Suprapubic skin (tissue), 4 donors: ENCODE measurements around the gene LRBA. TPM values are rescaled to one million over a fixed set of nuclear protein-coding genes. Genes with fewer than 3 reads are reported as not detected.

ENCODE experiments used
- DNase-seq, 2 donors: peaks; one replicate each; pipeline ENCODE4 v3.0.0-alpha.2; 2019; ENCODE audit warnings: low spot score in 2 of 2
- H3K27ac ChIP-seq: fragments of 200-600 bp; sonication (generic); one replicate; pipeline ENCODE4 v1.5.1; 2019
- H3K27me3 ChIP-seq: fragments of 200-600 bp; sonication (generic); one replicate; pipeline ENCODE4 v1.5.1; 2019
- H3K36me3 ChIP-seq: fragments of 200-600 bp; sonication (generic); one replicate; pipeline ENCODE4 v1.5.1; 2019
- H3K4me1 ChIP-seq: fragments of 200-600 bp; sonication (generic); one replicate; pipeline ENCODE4 v1.5.1; 2019
- H3K4me3 ChIP-seq: fragments of 200-600 bp; sonication (generic); one replicate; pipeline ENCODE4 v1.5.1; 2019; ENCODE audit warnings: mild to moderate bottlenecking
- H3K9me3 ChIP-seq: fragments of 200-600 bp; sonication (generic); one replicate; pipeline ENCODE4 v1.5.1; 2019
- EP300 ChIP-seq: sonication (generic); formaldehyde crosslinking; IDR thresholded peaks from one replicate; pipeline ENCODE4 v1.6.1; 2017; ENCODE audit warnings: antibody characterized with exemption
- POLR2A ChIP-seq, 2 donors: fragments of 450-650 bp; IDR thresholded peaks; one replicate each; pipeline ENCODE4 v1.6.1; 2017; ENCODE audit warnings: antibody characterized with exemption in 2 of 2, mild to moderate bottlenecking in 2 of 2, moderate library complexity in 2 of 2
- POLR2AphosphoS5 ChIP-seq, 3 donors: sonication (generic); formaldehyde crosslinking; IDR thresholded peaks; one replicate each; pipeline ENCODE4 v1.6.1; 2017; ENCODE audit warnings: antibody characterized with exemption in 3 of 3
- WGBS: methylation state at CpG from one replicate; pipeline ENCODE4 v1.1.5; 2018; 5-methylcytosine and 5-hydroxymethylcytosine counted together
- total RNA-seq, 4 donors: library from RNA; depleted of rRNA; stranded (reverse); fragments of >200 nt; gene quantifications; one replicate each; pipeline ENCODE4 v1.1.0, GENCODE V29; 2016
- TF ChIP-seq, protein P1 (sequence below), 2 donors: fragments of 200-600 bp in 1 of 2; fragments of 450-650 bp in 1 of 2; sonication (generic) in 1 of 2; IDR thresholded peaks; one replicate each; pipeline ENCODE4 v1.5.1; 2016 to 2019; ENCODE audit warnings: antibody characterized with exemption in 2 of 2, mild to moderate bottlenecking in 1 of 2, moderate library complexity in 1 of 2

LRBA gene
- total RNA-seq, 4 donors from 2014 or later, result 64.6 to 128 (median 81.0) TPM

DNA sequence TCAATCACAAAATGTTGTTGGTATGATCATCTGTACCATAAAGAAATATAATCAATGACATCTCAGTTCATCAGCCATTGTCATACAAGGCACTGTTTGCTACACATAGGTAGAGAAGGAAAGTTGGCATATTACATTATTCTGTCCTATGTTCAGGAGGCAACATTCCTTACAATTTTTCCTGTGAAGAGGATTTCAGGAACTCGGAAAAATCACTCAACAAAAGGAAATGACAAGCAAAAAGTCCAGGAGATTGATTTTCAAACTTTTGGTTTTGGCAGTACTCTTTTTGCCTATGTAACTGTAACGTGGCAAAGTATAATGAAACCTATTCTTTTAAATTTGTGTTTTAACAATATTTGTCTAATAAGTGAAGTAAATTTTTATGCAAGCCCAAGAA lies 301.8 kb downstream of the LRBA start:
- H3K4me1 ChIP-seq, result no peaks in the 10 kb centered on the region
- H3K4me3 ChIP-seq, result no peak overlapping the region
- no peak for DNase-seq
- TF ChIP-seq POLR2AphosphoS5 (IDR thresholded peaks at IDR 0.05) (no peak), POLR2A (IDR thresholded peaks at IDR 0.05) (no peak), EP300 (no peak)
- TF ChIP-seq, protein P1, sequence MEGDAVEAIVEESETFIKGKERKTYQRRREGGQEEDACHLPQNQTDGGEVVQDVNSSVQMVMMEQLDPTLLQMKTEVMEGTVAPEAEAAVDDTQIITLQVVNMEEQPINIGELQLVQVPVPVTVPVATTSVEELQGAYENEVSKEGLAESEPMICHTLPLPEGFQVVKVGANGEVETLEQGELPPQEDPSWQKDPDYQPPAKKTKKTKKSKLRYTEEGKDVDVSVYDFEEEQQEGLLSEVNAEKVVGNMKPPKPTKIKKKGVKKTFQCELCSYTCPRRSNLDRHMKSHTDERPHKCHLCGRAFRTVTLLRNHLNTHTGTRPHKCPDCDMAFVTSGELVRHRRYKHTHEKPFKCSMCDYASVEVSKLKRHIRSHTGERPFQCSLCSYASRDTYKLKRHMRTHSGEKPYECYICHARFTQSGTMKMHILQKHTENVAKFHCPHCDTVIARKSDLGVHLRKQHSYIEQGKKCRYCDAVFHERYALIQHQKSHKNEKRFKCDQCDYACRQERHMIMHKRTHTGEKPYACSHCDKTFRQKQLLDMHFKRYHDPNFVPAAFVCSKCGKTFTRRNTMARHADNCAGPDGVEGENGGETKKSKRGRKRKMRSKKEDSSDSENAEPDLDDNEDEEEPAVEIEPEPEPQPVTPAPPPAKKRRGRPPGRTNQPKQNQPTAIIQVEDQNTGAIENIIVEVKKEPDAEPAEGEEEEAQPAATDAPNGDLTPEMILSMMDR (IDR thresholded peaks at IDR 0.05), result no peak
- no peak overlapping the region for H3K27ac ChIP-seq
- H3K9me3 ChIP-seq, result no peaks in the 10 kb centered on the region
- no peaks in the 10 kb centered on the region for H3K36me3 ChIP-seq
- WGBS, result 94% methylated on average over 2 of the region's 2 CpGs
- no peaks in the 10 kb centered on the region for H3K27me3 ChIP-seq

DNA sequence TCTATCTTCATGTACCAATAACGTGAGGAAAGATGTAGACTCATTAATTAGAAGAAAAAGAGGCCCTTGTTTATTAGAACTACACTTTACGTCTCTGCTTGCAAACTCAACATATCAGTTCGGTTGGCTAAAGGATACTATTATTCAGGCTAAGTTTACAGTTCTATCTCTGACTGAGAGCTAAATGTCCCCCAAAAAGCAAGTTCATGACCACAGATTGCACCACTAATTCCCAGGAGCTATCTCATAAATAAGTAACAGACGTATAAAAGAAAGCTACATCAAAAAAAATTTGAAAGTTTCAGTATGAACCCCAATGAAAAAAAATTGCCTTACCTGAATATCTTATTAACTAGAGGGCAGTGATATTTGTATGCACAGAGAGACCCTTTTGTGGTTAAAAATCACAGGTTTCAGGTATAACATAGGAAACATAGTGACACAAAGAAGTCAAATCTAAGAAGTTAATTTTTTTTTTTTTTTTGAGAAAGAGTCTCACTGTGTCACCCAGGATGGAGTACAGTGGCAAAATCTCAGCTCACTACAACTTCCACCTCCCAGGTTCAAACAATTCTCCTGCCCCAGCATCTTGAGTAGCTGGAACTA lies 304.2 kb downstream of the LRBA start:
- H3K27ac ChIP-seq, result no peak overlapping the region
- no peaks in the 10 kb centered on the region for H3K4me1 ChIP-seq
- TF ChIP-seq POLR2AphosphoS5 (IDR thresholded peaks at IDR 0.05) (no peak), POLR2A (IDR thresholded peaks at IDR 0.05) (no peak), EP300 (no peak)
- no peak for DNase-seq
- H3K27me3 ChIP-seq, result no peaks in the 10 kb centered on the region
- 92% methylated on average over 4 of the region's 4 CpGs for WGBS
- no peaks in the 10 kb centered on the region for H3K9me3 ChIP-seq
- H3K4me3 ChIP-seq, result no peak overlapping the region
- no peaks in the 10 kb centered on the region for H3K36me3 ChIP-seq

GRCh38 chr4:150708004-150708403 lies 307.1 kb downstream of the LRBA start:
- no peaks in the 10 kb centered on the region for H3K4me1 ChIP-seq
- no peak overlapping the region for H3K27ac ChIP-seq
- no peaks in the 10 kb centered on the region for H3K36me3 ChIP-seq
- H3K27me3 ChIP-seq, result no peaks in the 10 kb centered on the region
- WGBS, result 90% methylated on average over 1 of the region's 1 CpG
- DNase-seq, result no peak
- TF ChIP-seq, protein P1 (IDR thresholded peaks at IDR 0.05), result no peak
- no peaks in the 10 kb centered on the region for H3K9me3 ChIP-seq
- H3K4me3 ChIP-seq, result no peak overlapping the region

GRCh38 chr4:150699599-150699998 lies 315.5 kb downstream of the LRBA start:
- TF ChIP-seq, protein P1 (IDR thresholded peaks at IDR 0.05), result no peak
- TF ChIP-seq POLR2A (IDR thresholded peaks at IDR 0.05) (no peak), POLR2AphosphoS5 (IDR thresholded peaks at IDR 0.05) (no peak), EP300 (no peak)
- no peak for DNase-seq
- H3K36me3 ChIP-seq, result no peaks in the 10 kb centered on the region

GRCh38 chr4:150695162-150695561 lies 319.9 kb downstream of the LRBA start:
- Histone ChIP-seq H3K9me3 (no peaks in the 10 kb centered on the region), H3K4me1 (no peaks in the 10 kb centered on the region), H3K4me3 (no peak overlapping the region), H3K36me3 (no peaks in the 10 kb centered on the region), H3K27ac (no peak overlapping the region), H3K27me3 (no peaks in the 10 kb centered on the region)
- DNase-seq, result no peak
- WGBS, result 90% methylated on average over 2 of the region's 2 CpGs
- no peak for TF ChIP-seq POLR2A (IDR thresholded peaks at IDR 0.05)
- TF ChIP-seq, protein P1 (IDR thresholded peaks at IDR 0.05), result no peak
- TF ChIP-seq POLR2AphosphoS5 (IDR thresholded peaks at IDR 0.05), result no peak
- no peak for TF ChIP-seq EP300

More at GRCh38 chr4:150699599-150699998, 315.5 kb downstream of the LRBA start:
- Histone ChIP-seq H3K27me3 (no peaks in the 10 kb centered on the region), H3K4me1 (no peaks in the 10 kb centered on the region), H3K27ac (no peak overlapping the region), H3K4me3 (no peak overlapping the region), H3K9me3 (no peaks in the 10 kb centered on the region)

GRCh38 chr4:150694438-150694837 lies 320.6 kb downstream of the LRBA start:
- no peaks in the 10 kb centered on the region for H3K27me3 ChIP-seq
- DNase-seq, result no peak
- no peaks in the 10 kb centered on the region for H3K36me3 ChIP-seq
- no peaks in the 10 kb centered on the region for H3K4me1 ChIP-seq
- H3K9me3 ChIP-seq, result no peaks in the 10 kb centered on the region
- 86% methylated on average over 2 of the region's 2 CpGs for WGBS
- H3K4me3 ChIP-seq, result no peak overlapping the region
- no peak overlapping the region for H3K27ac ChIP-seq
- TF ChIP-seq POLR2AphosphoS5 (IDR thresholded peaks at IDR 0.05), result no peak
- no peak for TF ChIP-seq POLR2A (IDR thresholded peaks at IDR 0.05)
- TF ChIP-seq, protein P1 (IDR thresholded peaks at IDR 0.05), result no peak
- TF ChIP-seq EP300, result no peak
